Spleen (tissue), 7 donors: ENCODE results near the gene HDAC5.

ENCODE experiments used
- POLR2A ChIP-seq, 3 donors: fragments of 450-650 bp; IDR thresholded peaks; one replicate each; pipeline ENCODE4 v1.5.1; 2017; ENCODE audit warnings: antibody characterized with exemption in 3 of 3, mild to moderate bottlenecking in 1 of 3
- POLR2AphosphoS5 ChIP-seq, 3 donors: sonication (generic); formaldehyde crosslinking; IDR thresholded peaks; one replicate each; pipeline ENCODE4 v1.5.1; 2017; ENCODE audit warnings: antibody characterized with exemption in 3 of 3
- TF ChIP-seq, protein P1 (sequence below), 11 experiments: fragments of 200-600 bp in 7 of 11; fragments of 450-650 bp in 4 of 11; sonication (generic) in 4 of 11; IDR thresholded peaks in 8 of 11; conservative IDR thresholded peaks in 3 of 11; 1 replicate in 7 of 11; 2 replicates in 4 of 11; pipeline versions ENCODE4 v1.4.0 to v1.8.0; 2016 to 2021; ENCODE audit warnings: antibody characterized with exemption in 11 of 11, inconsistent platforms in 4 of 11, mild to moderate bottlenecking in 1 of 11
- donor health status: DM: no; HTN: no; CAD: no; lungs with moderate emphysema.
- donor health status: DM: no; HTN: no; CAD: no.
- donor health status: DM: no; HTN: no; CAD: no.

DNA sequence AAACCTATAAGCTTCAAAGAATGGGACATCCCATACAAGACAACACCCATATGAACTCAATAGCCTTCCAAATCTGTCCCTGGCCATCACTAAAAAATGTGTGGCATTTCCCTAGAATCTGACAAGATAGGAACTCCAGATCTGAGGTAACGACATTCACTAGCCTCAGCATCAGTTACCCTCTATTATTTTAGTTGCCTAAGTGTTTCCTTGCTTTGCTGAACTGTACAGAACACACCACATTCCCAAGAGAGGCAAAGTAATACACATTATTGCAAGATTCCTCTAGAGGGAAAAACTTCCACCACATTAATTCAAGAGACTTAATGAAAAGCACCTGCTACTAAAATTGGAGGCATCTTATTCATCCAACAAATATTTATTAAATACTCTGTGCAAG is 62.0 kb downstream of the HDAC5 start:
- TF ChIP-seq, protein P1, sequence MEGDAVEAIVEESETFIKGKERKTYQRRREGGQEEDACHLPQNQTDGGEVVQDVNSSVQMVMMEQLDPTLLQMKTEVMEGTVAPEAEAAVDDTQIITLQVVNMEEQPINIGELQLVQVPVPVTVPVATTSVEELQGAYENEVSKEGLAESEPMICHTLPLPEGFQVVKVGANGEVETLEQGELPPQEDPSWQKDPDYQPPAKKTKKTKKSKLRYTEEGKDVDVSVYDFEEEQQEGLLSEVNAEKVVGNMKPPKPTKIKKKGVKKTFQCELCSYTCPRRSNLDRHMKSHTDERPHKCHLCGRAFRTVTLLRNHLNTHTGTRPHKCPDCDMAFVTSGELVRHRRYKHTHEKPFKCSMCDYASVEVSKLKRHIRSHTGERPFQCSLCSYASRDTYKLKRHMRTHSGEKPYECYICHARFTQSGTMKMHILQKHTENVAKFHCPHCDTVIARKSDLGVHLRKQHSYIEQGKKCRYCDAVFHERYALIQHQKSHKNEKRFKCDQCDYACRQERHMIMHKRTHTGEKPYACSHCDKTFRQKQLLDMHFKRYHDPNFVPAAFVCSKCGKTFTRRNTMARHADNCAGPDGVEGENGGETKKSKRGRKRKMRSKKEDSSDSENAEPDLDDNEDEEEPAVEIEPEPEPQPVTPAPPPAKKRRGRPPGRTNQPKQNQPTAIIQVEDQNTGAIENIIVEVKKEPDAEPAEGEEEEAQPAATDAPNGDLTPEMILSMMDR (IDR thresholded peaks at IDR 0.05 in 8 of 11, conservative IDR thresholded peaks at IDR 0.05 in 3 of 11) = no peak
- TF ChIP-seq POLR2A (IDR thresholded peaks at IDR 0.05) = no peak
- no peak for TF ChIP-seq POLR2AphosphoS5 (IDR thresholded peaks at IDR 0.05)
